Smooth muscle cell (in vitro differentiated cells): ENCODE measurements around the gene SERPINA12. TPM values are rescaled to one million over a fixed set of nuclear protein-coding genes. Genes with fewer than 3 reads are reported as not detected.

Source experiments
- DNase-seq: peaks from one replicate; lab custom pipeline; 2025; ENCODE audit not compliant: unreplicated experiment; lab: John Stamatoyannopoulos, UW
- H2AFZ ChIP-seq: fragments of 200-600 bp; sonication (generic); 2 replicates; pipeline ENCODE4 v1.6.0; 2016; ENCODE audit warnings: antibody characterized with exemption, low read depth, mild to moderate bottlenecking
- H3F3A ChIP-seq: fragments of 200-600 bp; sonication (generic); 2 replicates; pipeline ENCODE4 v1.6.0; 2017; ENCODE audit warnings: antibody characterized with exemption, low read depth
- H3K27ac ChIP-seq: fragments of 200-600 bp; sonication (generic); 2 replicates; pipeline ENCODE4 v1.5.1; 2016; ENCODE audit warnings: low read depth, mild to moderate bottlenecking
- H3K27me3 ChIP-seq: fragments of 200-600 bp; sonication (generic); 2 replicates; pipeline ENCODE4 v1.6.1; 2016; ENCODE audit warnings: low read depth, mild to moderate bottlenecking
- H3K36me3 ChIP-seq: fragments of 200-600 bp; sonication (generic); 2 replicates; pipeline ENCODE4 v1.5.1; 2016; ENCODE audit warnings: low read depth
- H3K4me1 ChIP-seq: fragments of 200-600 bp; sonication (generic); 2 replicates; pipeline ENCODE4 v1.5.1; 2016; ENCODE audit warnings: low read depth
- H3K4me2 ChIP-seq: fragments of 200-600 bp; sonication (generic); 2 replicates; pipeline ENCODE4 v1.6.0; 2016; ENCODE audit warnings: mild to moderate bottlenecking
- H3K4me3 ChIP-seq: fragments of 200-600 bp; sonication (generic); 2 replicates; pipeline ENCODE4 v1.5.1; 2016; ENCODE audit warnings: mild to moderate bottlenecking
- H3K79me2 ChIP-seq: fragments of 200-600 bp; sonication (generic); 2 replicates; pipeline ENCODE4 v1.6.0; 2016; ENCODE audit warnings: low read depth, mild to moderate bottlenecking
- H3K9ac ChIP-seq: fragments of 200-600 bp; sonication (generic); 2 replicates; pipeline ENCODE4 v1.6.0; 2016; ENCODE audit warnings: low read depth
- H3K9me3 ChIP-seq: fragments of 200-600 bp; sonication (generic); replicated peaks from 2 replicates; pipeline ENCODE4 v1.5.1; 2016; ENCODE audit warnings: low read depth
- H4K20me1 ChIP-seq: fragments of 200-600 bp; sonication (generic); 2 replicates; pipeline ENCODE4 v1.6.0; 2016; ENCODE audit warnings: low read depth
- CTCF ChIP-seq: fragments of 200-600 bp; sonication (generic); IDR thresholded peaks from 2 replicates; pipeline ENCODE4 v1.5.1; 2017; ENCODE audit warnings: borderline replicate concordance, mild to moderate bottlenecking, antibody characterized with exemption; ENCODE audit not compliant: insufficient read depth, poor library complexity, severe bottlenecking
- WGBS: methylation state at CpG from one replicate; pipeline ENCODE4 v1.1.7; 2016; ENCODE audit warnings: low lambda C conversion rate; 5-methylcytosine and 5-hydroxymethylcytosine counted together
- polyA plus RNA-seq: library from polyadenylated mRNA; unstranded; fragments of >200 nt; fragmentation: Nextera tagmentation; extraction: Ambion mirVana; gene quantifications from 2 replicates; pipeline ENCODE4 v1.2.1, GENCODE V29; 2016
- total RNA-seq: library from RNA; depleted of rRNA; stranded (reverse); fragments of >200 nt; gene quantifications from 2 replicates; pipeline ENCODE4 v1.2.3, GENCODE V29; 2014

The SERPINA12 gene
- total and polyA plus RNA-seq, 2 experiments from 2014 or later, result not detected

GRCh38 chr14:94449930-94450329 is 59.3 kb downstream of the SERPINA12 start:
- Histone ChIP-seq H3K36me3 (no peaks in the 10 kb centered on the region), H3K4me2 (no peak overlapping the region), H3K79me2 (no peaks in the 10 kb centered on the region), H3K27me3 (peaks cover 7% of the 10 kb centered on the region), H3K4me1 (peaks cover 11% of the 10 kb centered on the region), H3K9ac (no peak overlapping the region), H3F3A (no peaks in the 10 kb centered on the region), H3K27ac (no peak overlapping the region), H3K9me3 (no peaks in the 10 kb centered on the region), H3K4me3 (no peak overlapping the region), H4K20me1 (no peaks in the 10 kb centered on the region), H2AFZ (no peak overlapping the region)
- DNase-seq, result no peak
- 91% methylated on average over 6 of the region's 6 CpGs for WGBS
- no peak for TF ChIP-seq CTCF

- Histone ChIP-seq H3K4me3 (no peak overlapping the region), H3K79me2 (no peaks in the 10 kb centered on the region), H3K27ac (no peak overlapping the region), H4K20me1 (no peaks in the 10 kb centered on the region), H2AFZ (no peak overlapping the region), H3K27me3 (peaks cover 7% of the 10 kb centered on the region), H3F3A (no peaks in the 10 kb centered on the region), H3K36me3 (no peaks in the 10 kb centered on the region), H3K4me2 (no peak overlapping the region), H3K4me1 (peaks cover 11% of the 10 kb centered on the region), H3K9ac (no peak overlapping the region), H3K9me3 (no peaks in the 10 kb centered on the region)
- 89% methylated on average over 14 of the region's 14 CpGs for WGBS
- no peak for DNase-seq
- TF ChIP-seq CTCF, result no peak
Measured at GRCh38 chr14:94448071-94448808, 61.0 kb downstream of the SERPINA12 start.

GRCh38 chr14:94447206-94447605 is 62.1 kb downstream of the SERPINA12 start:
- no peak overlapping the region for H2AFZ ChIP-seq
- no peak overlapping the region for H3K4me2 ChIP-seq
- no peaks in the 10 kb centered on the region for H3K36me3 ChIP-seq
- 63% methylated on average over 3 of the region's 3 CpGs for WGBS
- peaks cover 11% of the 10 kb centered on the region for H3K4me1 ChIP-seq
- no peak for DNase-seq
- H3F3A ChIP-seq, result no peaks in the 10 kb centered on the region
- H3K4me3 ChIP-seq, result no peak overlapping the region
- H4K20me1 ChIP-seq, result no peaks in the 10 kb centered on the region
- H3K9me3 ChIP-seq, result no peaks in the 10 kb centered on the region
- no peak overlapping the region for H3K9ac ChIP-seq
- no peaks in the 10 kb centered on the region for H3K79me2 ChIP-seq
- no peak for TF ChIP-seq CTCF
- H3K27me3 ChIP-seq, result peaks cover 7% of the 10 kb centered on the region
- H3K27ac ChIP-seq, result no peak overlapping the region

- H3K4me1 ChIP-seq, result peaks cover 4% of the 10 kb centered on the region
- peaks cover under 1% of the 10 kb centered on the region for H3K27me3 ChIP-seq
- H3K9ac ChIP-seq, result no peak overlapping the region
- no peak for DNase-seq
- 94% methylated on average over 4 of the region's 4 CpGs for WGBS
- no peak overlapping the region for H3K4me3 ChIP-seq
- H3F3A ChIP-seq, result no peaks in the 10 kb centered on the region
- no peaks in the 10 kb centered on the region for H4K20me1 ChIP-seq
- H3K9me3 ChIP-seq, result no peaks in the 10 kb centered on the region
- H3K27ac ChIP-seq, result no peak overlapping the region
- TF ChIP-seq CTCF, result no peak
- no peaks in the 10 kb centered on the region for H3K79me2 ChIP-seq
- no peaks in the 10 kb centered on the region for H3K36me3 ChIP-seq
- H3K4me2 ChIP-seq, result no peak overlapping the region
- H2AFZ ChIP-seq, result no peak overlapping the region
Measured at GRCh38 chr14:94446126-94446525, 63.1 kb downstream of the SERPINA12 start.
